OCI-LY1 (cell line): Measurements from ENCODE around the gene PSAPL1.

Experiments
- EZH2 ChIP-seq: fragments of 200-600 bp; sonication (generic), shearing (Covaris generic); IDR thresholded peaks from 2 replicates; pipeline ENCODE4 v1.8.0; 2017; ENCODE audit warnings: borderline replicate concordance, mixed run types, mild to moderate bottlenecking, antibody characterized with exemption, low read length, moderate library complexity, mixed read lengths
- TF ChIP-seq, protein P1 (sequence below): fragments of 200-600 bp; sonication (generic), shearing (Covaris generic); IDR thresholded peaks from 2 replicates; pipeline ENCODE4 v1.5.1; 2017; ENCODE audit warnings: mild to moderate bottlenecking, antibody characterized with exemption, low read length, moderate library complexity, mixed read lengths

DNA sequence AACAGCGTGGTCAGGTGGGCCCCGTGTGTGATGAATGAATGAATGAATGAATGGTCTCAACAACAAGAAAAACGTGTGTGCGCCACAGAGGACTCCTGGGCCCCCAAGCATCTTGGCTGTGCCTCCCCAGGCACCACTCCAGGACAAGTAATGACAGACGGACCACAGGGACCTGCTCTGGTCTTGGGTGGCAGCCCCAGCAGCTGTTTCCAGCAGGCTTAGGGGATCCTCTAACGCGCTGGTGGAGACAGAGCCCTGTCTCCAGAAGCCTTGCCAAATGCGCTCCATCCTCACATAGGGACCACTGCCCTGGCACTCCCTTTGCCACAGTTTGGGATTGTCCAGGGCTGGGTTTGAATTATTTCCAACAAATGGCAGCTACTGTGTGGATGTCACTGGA lies 39.1 kb downstream of the PSAPL1 start:
- TF ChIP-seq, protein P1, sequence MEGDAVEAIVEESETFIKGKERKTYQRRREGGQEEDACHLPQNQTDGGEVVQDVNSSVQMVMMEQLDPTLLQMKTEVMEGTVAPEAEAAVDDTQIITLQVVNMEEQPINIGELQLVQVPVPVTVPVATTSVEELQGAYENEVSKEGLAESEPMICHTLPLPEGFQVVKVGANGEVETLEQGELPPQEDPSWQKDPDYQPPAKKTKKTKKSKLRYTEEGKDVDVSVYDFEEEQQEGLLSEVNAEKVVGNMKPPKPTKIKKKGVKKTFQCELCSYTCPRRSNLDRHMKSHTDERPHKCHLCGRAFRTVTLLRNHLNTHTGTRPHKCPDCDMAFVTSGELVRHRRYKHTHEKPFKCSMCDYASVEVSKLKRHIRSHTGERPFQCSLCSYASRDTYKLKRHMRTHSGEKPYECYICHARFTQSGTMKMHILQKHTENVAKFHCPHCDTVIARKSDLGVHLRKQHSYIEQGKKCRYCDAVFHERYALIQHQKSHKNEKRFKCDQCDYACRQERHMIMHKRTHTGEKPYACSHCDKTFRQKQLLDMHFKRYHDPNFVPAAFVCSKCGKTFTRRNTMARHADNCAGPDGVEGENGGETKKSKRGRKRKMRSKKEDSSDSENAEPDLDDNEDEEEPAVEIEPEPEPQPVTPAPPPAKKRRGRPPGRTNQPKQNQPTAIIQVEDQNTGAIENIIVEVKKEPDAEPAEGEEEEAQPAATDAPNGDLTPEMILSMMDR: no peak
- TF ChIP-seq EZH2: no peak
